WERI-Rb-1 (cell line): ENCODE results near the gene FHIT.

Source experiments
- DNase-seq: peaks from one replicate; pipeline ENCODE4 v3.0.0-alpha.2; 2020
- H3K27ac ChIP-seq: fragments of 250-450 bp; sonication (Bioruptor Pico); 2 replicates; pipeline ENCODE4 v1.5.1; 2020; ENCODE audit warnings: mild to moderate bottlenecking, moderate library complexity
- H3K27me3 ChIP-seq: fragments of 250-450 bp; sonication (Bioruptor Pico); 2 replicates; pipeline ENCODE4 v1.5.1; 2021; ENCODE audit warnings: mild to moderate bottlenecking, low read depth, moderate library complexity; ENCODE audit not compliant: insufficient read depth, severe bottlenecking
- H3K36me3 ChIP-seq: fragments of 250-450 bp; sonication (Bioruptor Pico); 2 replicates; pipeline ENCODE4 v1.5.1; 2020; ENCODE audit warnings: mild to moderate bottlenecking, moderate library complexity
- H3K4me3 ChIP-seq: 2 replicates; pipeline ENCODE4 v1.5.1; 2011; ENCODE audit warnings: low read depth, mild to moderate bottlenecking, control low read depth, low read length
- H3K9me3 ChIP-seq: fragments of 250-450 bp; sonication (Bioruptor Pico); 2 replicates; pipeline ENCODE4 v1.5.1; 2021; ENCODE audit warnings: mild to moderate bottlenecking, moderate library complexity; ENCODE audit not compliant: severe bottlenecking
- CTCF ChIP-seq: IDR thresholded peaks from 2 replicates; pipeline ENCODE4 v1.5.1; 2011; ENCODE audit warnings: low read depth, mild to moderate bottlenecking, control low read depth, inconsistent platforms, low read length

Gene FHIT

GRCh38 chr3:61093364-61093763, 157.9 kb downstream of the FHIT start:
- Histone ChIP-seq H3K9me3 (no peaks in the 10 kb centered on the region), H3K27me3 (no peaks in the 10 kb centered on the region), H3K4me3 (no peak overlapping the region), H3K27ac (no peak overlapping the region), H3K36me3 (no peaks in the 10 kb centered on the region)
- no peak for TF ChIP-seq CTCF
- DNase-seq: no peak

GRCh38 chr3:61092870-61093269, 158.4 kb downstream of the FHIT start:
- H3K27ac ChIP-seq: no peak overlapping the region
- H3K4me3 ChIP-seq: no peak overlapping the region
- no peaks in the 10 kb centered on the region for H3K36me3 ChIP-seq
- no peaks in the 10 kb centered on the region for H3K27me3 ChIP-seq
- no peak for TF ChIP-seq CTCF
- no peak for DNase-seq
- no peaks in the 10 kb centered on the region for H3K9me3 ChIP-seq

- H3K9me3 ChIP-seq: no peaks in the 10 kb centered on the region
- no peak for TF ChIP-seq CTCF
- H3K36me3 ChIP-seq: no peaks in the 10 kb centered on the region
- no peak overlapping the region for H3K27ac ChIP-seq
- H3K4me3 ChIP-seq: no peak overlapping the region
- no peaks in the 10 kb centered on the region for H3K27me3 ChIP-seq
- DNase-seq: no peak
Measured at GRCh38 chr3:61090389-61091169, 160.7 kb downstream of the FHIT start.

- no peaks in the 10 kb centered on the region for H3K9me3 ChIP-seq
- no peak for TF ChIP-seq CTCF
Measured at GRCh38 chr3:61087465-61087864, 163.8 kb downstream of the FHIT start.

GRCh38 chr3:61081554-61081953, 169.7 kb downstream of the FHIT start:
- TF ChIP-seq CTCF: no peak
- no peaks in the 10 kb centered on the region for H3K27me3 ChIP-seq
- no peak overlapping the region for H3K4me3 ChIP-seq
- H3K27ac ChIP-seq: no peak overlapping the region
- no peak for DNase-seq
- no peaks in the 10 kb centered on the region for H3K36me3 ChIP-seq
- H3K9me3 ChIP-seq: no peaks in the 10 kb centered on the region

More at GRCh38 chr3:61087465-61087864, 163.8 kb downstream of the FHIT start:
- H3K27me3 ChIP-seq: no peaks in the 10 kb centered on the region
- no peak overlapping the region for H3K4me3 ChIP-seq
- no peaks in the 10 kb centered on the region for H3K36me3 ChIP-seq
- no peak overlapping the region for H3K27ac ChIP-seq
- DNase-seq: no peak
